Upper lobe of left lung (tissue), 4 donors: ENCODE results near the gene SRSF8.

Experiments used
- CTCF ChIP-seq, 6 experiments: fragments of 450-650 bp in 4 of 6; fragments of 200-600 bp in 2 of 6; sonication (generic) in 2 of 6; IDR thresholded peaks; one replicate each; pipeline ENCODE4 v1.5.1; 2016 to 2019; ENCODE audit warnings: antibody characterized with exemption in 6 of 6
- EP300 ChIP-seq, 4 donors: sonication (generic); formaldehyde crosslinking; IDR thresholded peaks; one replicate each; pipeline ENCODE4 v1.5.1; 2017; ENCODE audit warnings: antibody characterized with exemption in 4 of 4, control low read depth in 2 of 4
- POLR2A ChIP-seq, 4 donors: fragments of 450-650 bp; IDR thresholded peaks; one replicate each; pipeline ENCODE4 v1.5.1; 2016 to 2017; ENCODE audit warnings: antibody characterized with exemption in 4 of 4, mild to moderate bottlenecking in 2 of 4
- POLR2AphosphoS5 ChIP-seq, 2 donors: sonication (generic); formaldehyde crosslinking; IDR thresholded peaks; one replicate each; pipeline ENCODE4 v1.5.1; 2017; ENCODE audit warnings: antibody characterized with exemption in 2 of 2

DNA sequence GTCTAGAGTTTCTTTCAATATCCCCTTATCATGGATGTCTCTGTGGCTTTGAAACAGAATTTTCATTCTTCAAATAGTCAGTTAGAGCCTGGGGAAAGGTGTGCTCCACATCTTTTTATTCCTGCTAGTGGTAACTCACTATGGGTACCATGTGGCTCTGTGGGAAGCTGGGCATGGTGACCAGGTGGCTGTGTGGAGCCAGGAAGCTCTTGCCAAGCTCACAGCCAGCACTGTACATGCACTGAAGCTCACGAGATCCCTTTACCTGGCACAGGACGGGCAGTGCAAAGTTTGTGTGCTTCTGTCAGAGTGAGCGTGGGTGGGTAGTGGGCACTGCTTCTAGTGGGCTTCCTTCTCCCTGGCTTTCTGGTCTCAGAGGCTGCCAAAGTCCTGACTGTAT, 23.8 kb upstream of the SRSF8 start:
- TF ChIP-seq CTCF (IDR thresholded peaks at IDR 0.05): no peak
- no peak for TF ChIP-seq POLR2AphosphoS5 (IDR thresholded peaks at IDR 0.05)
- TF ChIP-seq POLR2A (IDR thresholded peaks at IDR 0.05): no peak
- TF ChIP-seq EP300 (IDR thresholded peaks at IDR 0.05): no peak
